ENCODE results near the gene MEAK7. TPM values are rescaled to one million over a fixed set of nuclear protein-coding genes. Genes with fewer than 3 reads are reported as not detected.

Gene MEAK7
- total RNA-seq, 2 donors from 2014 or later = 17.0 to 23.4 TPM

DNA sequence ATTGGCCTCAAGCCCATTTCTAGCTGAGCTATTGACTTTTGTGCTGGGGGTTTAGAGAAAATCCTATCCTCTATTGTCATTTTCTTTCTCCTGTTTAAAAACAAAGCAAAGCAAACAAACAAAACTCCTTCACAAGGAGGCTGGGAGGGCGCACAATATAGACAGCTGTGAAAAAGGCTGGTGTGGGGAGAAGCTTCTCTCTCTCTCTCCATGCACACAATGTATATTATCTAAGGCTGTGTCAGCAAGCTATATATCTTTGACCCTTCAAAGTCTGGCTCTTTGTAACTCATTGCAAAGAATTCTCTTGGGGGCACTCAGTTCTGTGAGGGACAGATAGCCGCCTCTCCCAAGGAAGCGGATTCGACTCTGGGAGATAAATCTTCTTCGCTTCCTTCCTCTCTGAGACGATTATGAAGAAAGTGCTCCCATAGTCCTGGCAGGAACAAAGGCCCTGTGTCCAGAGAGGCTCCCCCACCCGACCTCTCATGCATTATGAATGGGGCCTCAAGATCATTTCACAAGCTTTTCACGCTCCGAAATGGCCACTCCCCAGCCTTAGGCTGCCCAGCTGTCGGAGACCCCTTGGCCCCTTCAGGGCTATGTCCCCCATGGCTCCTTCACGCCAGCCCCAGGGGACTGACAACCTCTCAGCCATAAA is 33.2 kb upstream of the MEAK7 start:
- no peak for DNase-seq
- no peaks in the 10 kb centered on the region for H3K4me1 ChIP-seq
- intact Hi-C loops (cut with DNase I) = no loop called here
- no peaks in the 10 kb centered on the region for H3K9me3 ChIP-seq
- no peaks in the 10 kb centered on the region for H3K36me3 ChIP-seq
- H3K9ac ChIP-seq (ENCODE audit: low read depth in 2 of 2, low read length in 2 of 2) = no peak overlapping the region
- no peak overlapping the region for H3K4me3 ChIP-seq
- no peak overlapping the region for H3K27ac ChIP-seq
- H3K27me3 ChIP-seq = no peaks in the 10 kb centered on the region
- no peak for TF ChIP-seq CTCF (IDR thresholded peaks at IDR 0.05)

DNA sequence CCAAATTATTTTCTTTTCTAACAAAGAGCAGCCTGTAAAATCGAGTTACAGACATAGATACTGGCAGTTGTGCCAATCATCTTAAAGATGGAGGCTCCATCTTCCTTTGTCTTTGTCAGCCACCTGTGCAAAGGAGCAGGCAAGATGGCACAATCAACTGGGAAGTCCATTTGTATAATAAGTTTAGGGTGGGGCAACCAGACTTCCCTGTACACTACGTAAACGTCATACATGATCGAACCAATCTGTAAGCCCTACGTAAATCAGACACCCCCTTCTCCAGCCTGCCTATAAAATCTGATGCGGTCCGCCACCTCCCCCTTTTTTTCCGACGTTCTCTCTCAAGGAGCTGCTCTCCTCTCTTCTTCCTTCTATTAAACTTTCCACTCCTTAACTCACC is 31.4 kb upstream of the MEAK7 start:
- Histone ChIP-seq H3K9me3 (no peaks in the 10 kb centered on the region), H3K27me3 (no peaks in the 10 kb centered on the region), H3K4me3 (no peak overlapping the region), H3K4me1 (no peaks in the 10 kb centered on the region), H3K27ac (no peak overlapping the region), H3K36me3 (no peaks in the 10 kb centered on the region), H3K9ac (ENCODE audit: low read depth in 2 of 2, low read length in 2 of 2) (no peak overlapping the region)
- DNase-seq = no peak
- intact Hi-C loops (cut with DNase I) = no loop called here
- TF ChIP-seq CTCF (IDR thresholded peaks at IDR 0.05) = no peak

- intact Hi-C loops (cut with DNase I) = no loop called here
- H3K27me3 ChIP-seq = no peaks in the 10 kb centered on the region
- no peak overlapping the region for H3K27ac ChIP-seq
- no peak for TF ChIP-seq CTCF (IDR thresholded peaks at IDR 0.05)
- no peaks in the 10 kb centered on the region for H3K9me3 ChIP-seq
- DNase-seq = no peak
- no peaks in the 10 kb centered on the region for H3K4me1 ChIP-seq
- H3K9ac ChIP-seq (ENCODE audit: low read depth in 2 of 2, low read length in 2 of 2) = no peak overlapping the region
- no peak overlapping the region for H3K4me3 ChIP-seq
- H3K36me3 ChIP-seq = no peaks in the 10 kb centered on the region
These were observed 30.9 kb upstream of the MEAK7 start for GRCh38 chr16:84535408-84535807.

DNA sequence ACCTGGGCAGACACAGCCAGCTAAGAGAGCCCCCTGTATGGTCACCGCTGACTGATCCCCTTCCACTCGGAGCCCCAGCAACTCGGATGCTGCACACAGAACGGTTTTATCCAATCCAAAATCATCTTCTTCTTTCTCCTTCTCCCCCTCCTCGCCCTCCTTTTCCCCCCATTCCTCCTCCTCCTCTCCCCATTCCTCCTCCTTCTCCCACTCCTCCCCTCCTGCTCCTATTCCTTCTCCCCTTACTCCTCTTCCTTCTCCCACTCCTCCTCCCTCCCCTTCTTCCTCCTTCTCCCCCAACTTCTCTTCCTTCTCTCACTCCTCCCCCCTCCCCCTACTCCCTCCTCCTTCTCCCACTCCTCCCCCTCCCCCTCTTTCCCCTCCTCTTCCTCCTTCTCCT is 30.4 kb upstream of the MEAK7 start:
- H3K9me3 ChIP-seq = no peaks in the 10 kb centered on the region
- DNase-seq = no peak
- TF ChIP-seq CTCF (IDR thresholded peaks at IDR 0.05) = no peak
- no peak overlapping the region for H3K27ac ChIP-seq
- intact Hi-C loops (cut with DNase I) = no loop called here
- no peak overlapping the region for H3K9ac ChIP-seq (ENCODE audit: low read depth in 2 of 2, low read length in 2 of 2)
- H3K36me3 ChIP-seq = no peaks in the 10 kb centered on the region
- no peak overlapping the region for H3K4me3 ChIP-seq
- H3K27me3 ChIP-seq = no peaks in the 10 kb centered on the region
- no peaks in the 10 kb centered on the region for H3K4me1 ChIP-seq

- DNase-seq = no peak
- no peaks in the 10 kb centered on the region for H3K27me3 ChIP-seq
- TF ChIP-seq CTCF (IDR thresholded peaks at IDR 0.05) = no peak
- H3K9me3 ChIP-seq = no peaks in the 10 kb centered on the region
- H3K4me3 ChIP-seq = no peak overlapping the region
- H3K4me1 ChIP-seq = no peaks in the 10 kb centered on the region
- H3K36me3 ChIP-seq = no peaks in the 10 kb centered on the region
- peak overlapping the region in 1 of 2 donors; percentile 24 for H3K9ac ChIP-seq (ENCODE audit: low read depth in 2 of 2, low read length in 2 of 2)
- peak overlapping the region; percentile 46 for H3K27ac ChIP-seq
- intact Hi-C loops (cut with DNase I) = no loop called here
These were observed 28.5 kb upstream of the MEAK7 start for GRCh38 chr16:84532855-84533486.

Measured in colonic mucosa (tissue), 4 donors.